Activated B cell treated with CpG ODN at 0.5 μM for 24 hours (primary cell): Measurements from ENCODE around the gene MTF1. TPM values are rescaled to one million over a fixed set of nuclear protein-coding genes. Genes with fewer than 3 reads are reported as not detected.
"Not testable (repeated sequence)": the region's sequence is repeated elsewhere in the genome, so short reads cannot be mapped to it uniquely, and the experiment has no call there.

ENCODE experiments used
- ATAC-seq: fragments of 200-7000 bp; cut with Tn5 transposase; one replicate; pipeline ENCODE4 v1.10.0; 2021; ENCODE audit warnings: low read depth, mild to moderate bottlenecking, moderate library complexity
- CTCF ChIA-PET: fragments of 350-600 bp; sonication (Branson Sonifier 250); formaldehyde crosslinking; loops from one replicate; lab custom pipeline; 2021; ENCODE audit warnings: antibody characterized with exemption; lab: Charles Lee
- POLR2A ChIA-PET: fragments of 350-600 bp; sonication (Branson Sonifier 250); formaldehyde crosslinking; loops from one replicate; lab custom pipeline; 2021; ENCODE audit warnings: antibody characterized with exemption; lab: Charles Lee
- DNase-seq: peaks from one replicate; pipeline ENCODE4 v3.0.0; 2022
- H3K27ac Mint-ChIP-seq: one replicate; pipeline ENCODE4 v1.8.0; 2020; ENCODE audit warnings: mixed read lengths
- H3K27me3 Mint-ChIP-seq: one replicate; pipeline ENCODE4 v1.8.0; 2021; ENCODE audit warnings: mixed read lengths
- H3K36me3 Mint-ChIP-seq: one replicate; pipeline ENCODE4 v1.8.0; 2021; ENCODE audit warnings: low read depth, mixed read lengths
- H3K4me1 Mint-ChIP-seq: one replicate; pipeline ENCODE4 v1.8.0; 2021; ENCODE audit warnings: mixed read lengths
- H3K4me3 Mint-ChIP-seq: one replicate; pipeline ENCODE4 v1.8.0; 2020; ENCODE audit warnings: mild to moderate bottlenecking, mixed read lengths
- H3K9me3 Mint-ChIP-seq: one replicate; pipeline ENCODE4 v1.8.0; 2020; ENCODE audit warnings: mixed read lengths
- intact Hi-C: fragments of 100-400 bp; cut with micrococcal nuclease; formaldehyde crosslinking; loops from one replicate; pipeline ENCODE4 v1.15.1; 2024
- total RNA-seq: library from RNA; stranded (reverse); gene quantifications from 2 replicates; pipeline ENCODE4 v1.2.3, GENCODE V29; 2022
- TF ChIP-seq, protein P1 (sequence below): fragments of 200-600 bp; IDR thresholded peaks from one replicate; pipeline ENCODE4 v1.8.0; 2022; ENCODE audit warnings: antibody characterized with exemption, mild to moderate bottlenecking

Gene MTF1
- 30.5 and 36.2 TPM in 2 replicates for total RNA-seq

DNA sequence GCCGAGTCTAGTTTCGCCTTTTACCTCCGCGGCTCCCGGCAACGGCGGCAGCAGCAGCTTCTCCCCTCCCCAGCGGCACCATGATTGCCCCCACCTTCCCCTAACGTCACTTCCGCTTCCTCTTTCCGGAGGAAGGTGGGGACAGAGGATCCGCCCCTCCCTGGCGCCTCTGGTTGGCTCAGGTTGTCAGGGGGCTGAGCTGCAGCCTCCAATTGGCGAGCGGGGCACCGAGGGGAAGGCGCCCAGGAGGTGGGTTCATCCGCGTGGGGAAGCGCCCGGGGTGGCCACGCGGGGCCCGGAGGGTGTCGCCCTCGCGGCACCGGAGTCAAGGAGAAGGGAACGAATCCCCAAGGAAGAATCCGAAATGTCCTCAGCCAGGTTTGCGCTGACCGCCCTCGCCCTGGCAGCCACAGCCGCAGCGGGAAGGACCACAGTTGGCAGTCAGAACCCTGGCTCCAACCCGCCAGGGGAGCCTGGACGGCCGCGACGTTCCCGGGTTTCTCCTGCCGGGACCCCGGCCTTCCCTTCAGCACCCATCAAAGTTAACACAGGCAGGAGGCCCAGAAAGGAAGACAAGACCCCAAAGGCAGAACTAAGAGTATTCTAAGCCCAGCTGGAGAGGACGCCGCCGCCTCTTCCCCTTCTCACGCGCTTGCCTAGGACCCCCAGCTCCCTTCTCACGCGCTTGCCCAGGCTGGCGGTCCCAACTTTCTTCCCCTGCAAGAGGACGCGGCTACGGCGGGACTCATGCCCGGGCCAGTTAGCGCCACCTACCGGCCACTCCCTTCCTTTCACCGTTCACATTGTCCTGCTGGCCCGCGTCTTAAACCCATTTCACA is at the start of gene MTF1:
TSS of gene MTF1 (minus strand) at position 86 of the 839 bp plus-strand sequence. CDS start 1,934 bp downstream, outside the sequence.
- peak; percentile 88 for DNase-seq
- Mint-ChIP-seq H3K4me1 (peaks cover 29% of the 10 kb centered on the region), H3K27ac (peak within 1 kb of the TSS; percentile 89), H3K27me3 (no peaks in the 10 kb centered on the region), H3K4me3 (peak within 1 kb of the TSS; percentile 93), H3K9me3 (no peaks in the 10 kb centered on the region), H3K36me3 (peaks cover 39% of the 10 kb centered on the region)
- ChIA-PET CTCF (interaction anchor here (0.6 to 2.5 kb wide), 26 partner anchors 9 to 258 kb away, joined by 3 to 10 read pairs (median 4); partner anchors contain the start of genes C1orf122, CDCA8, SF3A3 and YRDC), POLR2A (interaction anchor here (0.5 to 3.0 kb wide), 24 partner anchors 9 to 1254 kb away, joined by 3 to 43 read pairs (median 4); partner anchors contain the start of genes C1orf122, CDCA8, GNL2 and SF3A3)
- ATAC-seq = peak; percentile 98
- intact Hi-C loops = loop anchor here (1.0 kb wide), 6 partner anchors 48 to 298 kb away; partner anchors contain the start of genes CDCA8, GNL2, SF3A3 and YRDC
- TF ChIP-seq, protein P1, sequence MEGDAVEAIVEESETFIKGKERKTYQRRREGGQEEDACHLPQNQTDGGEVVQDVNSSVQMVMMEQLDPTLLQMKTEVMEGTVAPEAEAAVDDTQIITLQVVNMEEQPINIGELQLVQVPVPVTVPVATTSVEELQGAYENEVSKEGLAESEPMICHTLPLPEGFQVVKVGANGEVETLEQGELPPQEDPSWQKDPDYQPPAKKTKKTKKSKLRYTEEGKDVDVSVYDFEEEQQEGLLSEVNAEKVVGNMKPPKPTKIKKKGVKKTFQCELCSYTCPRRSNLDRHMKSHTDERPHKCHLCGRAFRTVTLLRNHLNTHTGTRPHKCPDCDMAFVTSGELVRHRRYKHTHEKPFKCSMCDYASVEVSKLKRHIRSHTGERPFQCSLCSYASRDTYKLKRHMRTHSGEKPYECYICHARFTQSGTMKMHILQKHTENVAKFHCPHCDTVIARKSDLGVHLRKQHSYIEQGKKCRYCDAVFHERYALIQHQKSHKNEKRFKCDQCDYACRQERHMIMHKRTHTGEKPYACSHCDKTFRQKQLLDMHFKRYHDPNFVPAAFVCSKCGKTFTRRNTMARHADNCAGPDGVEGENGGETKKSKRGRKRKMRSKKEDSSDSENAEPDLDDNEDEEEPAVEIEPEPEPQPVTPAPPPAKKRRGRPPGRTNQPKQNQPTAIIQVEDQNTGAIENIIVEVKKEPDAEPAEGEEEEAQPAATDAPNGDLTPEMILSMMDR = peak; percentile 19

DNA sequence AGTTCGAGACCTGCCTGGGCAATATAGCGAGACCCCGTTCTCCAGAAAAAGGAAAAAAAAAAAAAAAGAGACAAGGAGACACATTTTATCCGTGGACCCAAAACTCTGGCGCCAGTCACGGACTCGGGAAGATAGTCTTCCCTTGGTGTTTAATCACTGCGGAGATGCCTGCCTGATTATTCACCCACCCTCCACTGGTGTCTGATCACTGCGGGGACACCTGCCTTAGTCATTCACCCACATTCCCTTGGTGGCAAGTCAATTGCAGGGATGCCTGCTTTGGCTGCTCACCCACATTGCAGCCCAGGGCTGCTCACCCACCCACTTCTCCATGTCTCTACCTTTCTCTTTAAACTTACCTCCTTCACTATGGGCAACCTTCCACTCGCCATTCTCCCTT is 49.1 kb upstream of the MTF1 start:
- Mint-ChIP-seq H3K9me3 (peaks cover 15% of the 10 kb centered on the region), H3K36me3 (peaks cover 39% of the 10 kb centered on the region)
- CTCF ChIA-PET, DNase-seq, H3K4me3 Mint-ChIP-seq, POLR2A ChIA-PET, H3K27ac Mint-ChIP-seq, intact Hi-C loops, ATAC-seq, H3K4me1 Mint-ChIP-seq, H3K27me3 Mint-ChIP-seq: not testable (repeated sequence)

DNA sequence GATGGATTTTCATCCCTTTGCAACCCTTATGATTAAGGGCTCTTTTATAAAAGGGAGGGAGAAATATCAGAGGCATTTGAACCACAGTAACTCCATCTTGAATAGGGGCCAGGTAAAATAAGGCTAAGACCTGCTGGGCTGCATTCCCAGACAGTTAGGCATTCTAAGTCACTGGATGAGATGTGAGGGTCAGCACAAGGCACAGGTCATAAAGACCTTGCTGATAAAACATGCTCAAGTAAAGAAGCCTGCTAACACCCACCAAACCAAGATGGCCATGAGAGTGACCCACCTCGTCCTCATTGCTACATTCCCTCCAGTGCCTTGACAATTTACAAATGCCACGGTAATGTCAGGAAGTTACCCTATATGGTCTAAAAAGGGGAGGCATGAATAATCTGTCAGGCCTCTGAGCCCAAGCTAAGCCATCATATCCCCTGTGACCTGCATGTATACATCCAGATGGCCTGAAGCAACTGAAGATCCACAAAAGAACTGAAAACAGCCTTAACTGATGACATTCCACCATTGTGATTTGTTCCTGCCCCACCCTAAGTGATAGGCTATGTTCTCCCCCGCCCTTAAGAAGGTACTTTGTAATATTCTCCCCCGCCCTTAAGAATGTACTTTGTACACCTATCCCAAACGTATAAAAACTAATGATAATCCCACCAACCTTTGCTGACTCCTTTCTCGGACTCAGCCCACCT is 48.2 kb upstream of the MTF1 start:
- ATAC-seq, CTCF ChIA-PET, intact Hi-C loops, H3K4me3 Mint-ChIP-seq, DNase-seq, H3K4me1 Mint-ChIP-seq, POLR2A ChIA-PET, H3K27me3 Mint-ChIP-seq, H3K27ac Mint-ChIP-seq: not testable (repeated sequence)
- Mint-ChIP-seq H3K9me3 (peaks cover 15% of the 10 kb centered on the region), H3K36me3 (peaks cover 43% of the 10 kb centered on the region)

DNA sequence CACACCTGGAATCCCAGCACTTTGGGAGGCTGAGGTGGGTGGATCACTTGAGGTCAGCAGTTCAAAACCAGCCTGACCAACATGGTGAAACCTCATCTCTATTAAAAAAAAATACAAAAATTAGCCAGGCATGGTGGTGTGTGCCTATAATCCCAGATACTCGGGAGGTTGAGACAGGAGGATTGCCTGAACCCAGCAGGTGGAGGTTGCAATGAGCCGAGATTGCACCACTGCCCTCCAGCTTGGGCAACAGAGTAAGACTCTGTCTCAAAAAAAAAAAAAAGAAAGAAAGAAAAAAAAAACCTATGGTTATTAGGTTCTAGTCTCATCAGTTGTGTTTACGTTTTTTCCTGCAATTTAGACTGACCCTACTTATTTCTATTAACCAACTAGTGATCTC is 47.2 kb upstream of the MTF1 start:
- Mint-ChIP-seq H3K36me3 (peaks cover 45% of the 10 kb centered on the region), H3K9me3 (peaks cover 15% of the 10 kb centered on the region)
- CTCF ChIA-PET, ATAC-seq, intact Hi-C loops, DNase-seq, H3K4me3 Mint-ChIP-seq, H3K4me1 Mint-ChIP-seq, H3K27ac Mint-ChIP-seq, H3K27me3 Mint-ChIP-seq, POLR2A ChIA-PET: not testable (repeated sequence)

DNA sequence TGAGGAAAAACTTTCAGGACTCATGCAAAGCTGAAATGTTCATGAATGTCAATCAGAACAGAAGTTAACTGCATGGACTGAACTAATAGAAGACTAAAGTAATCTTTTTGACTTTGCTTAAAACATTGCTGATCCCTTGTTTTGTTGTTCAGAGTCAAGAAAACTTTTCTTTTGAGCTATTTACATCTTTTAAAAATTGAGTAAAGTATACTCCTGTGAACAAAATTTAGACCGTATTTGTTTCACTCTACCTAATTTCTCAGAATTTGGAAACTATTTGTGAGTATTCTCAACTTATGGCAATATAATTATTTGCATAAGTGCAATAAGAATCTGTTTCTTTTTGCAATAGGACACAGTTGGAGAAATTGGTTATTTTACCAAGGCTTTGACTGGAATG is 46.3 kb upstream of the MTF1 start:
- ATAC-seq (no peak), DNase-seq (no peak)
- H3K9me3 Mint-ChIP-seq = peaks cover 15% of the 10 kb centered on the region
- H3K36me3 Mint-ChIP-seq = peaks cover 50% of the 10 kb centered on the region
- intact Hi-C loops = no loop called here
- H3K4me1 Mint-ChIP-seq = peaks cover 17% of the 10 kb centered on the region
- H3K27ac Mint-ChIP-seq = no peak overlapping the region
- H3K27me3 Mint-ChIP-seq = no peaks in the 10 kb centered on the region
- ChIA-PET POLR2A (interaction anchor here (0.6 kb wide), 1 partner anchor 61 kb away, joined by 4 read pairs; no protein-coding TSS in a partner anchor), CTCF (no interaction called here)
- TF ChIP-seq, protein P1 = no peak
- no peak overlapping the region for H3K4me3 Mint-ChIP-seq

DNA sequence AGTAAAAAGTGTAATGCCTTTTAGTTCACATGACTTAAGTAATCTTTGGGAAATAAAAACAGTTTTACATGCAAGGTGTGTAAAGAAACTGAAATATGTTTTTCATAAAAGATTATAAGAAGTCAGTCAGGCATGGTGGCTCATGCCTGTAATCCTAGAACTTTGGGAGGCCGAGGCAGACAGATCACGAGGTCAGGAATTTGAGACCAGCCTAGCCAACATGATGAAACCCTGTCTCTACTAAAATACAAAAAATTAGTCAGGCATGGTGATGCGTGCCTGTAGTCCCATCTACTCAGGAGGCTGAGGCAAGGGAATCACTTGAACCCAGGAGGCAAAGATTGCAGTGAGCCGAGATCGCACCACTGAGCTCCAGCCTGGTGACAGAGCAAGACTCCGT is 44.5 kb upstream of the MTF1 start:
- CTCF ChIA-PET, POLR2A ChIA-PET, H3K27me3 Mint-ChIP-seq, intact Hi-C loops, H3K4me3 Mint-ChIP-seq, H3K27ac Mint-ChIP-seq, ATAC-seq, DNase-seq: not testable (repeated sequence)
- peaks cover 22% of the 10 kb centered on the region for H3K4me1 Mint-ChIP-seq
- peaks cover 15% of the 10 kb centered on the region for H3K9me3 Mint-ChIP-seq
- peaks cover 39% of the 10 kb centered on the region for H3K36me3 Mint-ChIP-seq
